Measurements from ENCODE around the gene CMYA5. TPM values are rescaled to one million over a fixed set of nuclear protein-coding genes. Genes with fewer than 3 reads are reported as not detected.

The CMYA5 gene
- total and polyA plus RNA-seq, 9 of the 15 experiments (the other 6 are each of a cell fraction or from before 2014, with no cell fraction given): 0.18 to 1.1 (median 0.32) TPM

DNA sequence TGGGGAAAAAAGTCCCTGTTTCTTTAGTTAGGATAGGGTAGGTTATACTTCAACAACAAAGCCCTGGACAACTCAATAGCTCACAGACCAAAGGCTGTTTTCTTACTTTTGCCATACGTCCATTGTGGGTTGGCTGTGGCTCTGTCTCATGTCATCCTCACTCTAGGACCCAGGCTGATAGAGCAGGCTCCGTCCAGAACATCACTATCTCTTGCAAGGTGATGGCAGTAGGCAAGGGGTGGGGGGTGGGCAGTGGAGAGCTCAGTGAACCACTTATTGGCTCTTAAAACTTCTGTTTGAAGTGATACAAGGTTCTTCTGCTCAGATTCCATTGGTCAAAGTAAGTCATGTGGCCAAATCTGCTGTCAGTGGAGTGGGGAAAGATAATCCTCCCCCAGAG lies 126.4 kb downstream of the CMYA5 start (continued):
- TF ChIP-seq, protein P1, sequence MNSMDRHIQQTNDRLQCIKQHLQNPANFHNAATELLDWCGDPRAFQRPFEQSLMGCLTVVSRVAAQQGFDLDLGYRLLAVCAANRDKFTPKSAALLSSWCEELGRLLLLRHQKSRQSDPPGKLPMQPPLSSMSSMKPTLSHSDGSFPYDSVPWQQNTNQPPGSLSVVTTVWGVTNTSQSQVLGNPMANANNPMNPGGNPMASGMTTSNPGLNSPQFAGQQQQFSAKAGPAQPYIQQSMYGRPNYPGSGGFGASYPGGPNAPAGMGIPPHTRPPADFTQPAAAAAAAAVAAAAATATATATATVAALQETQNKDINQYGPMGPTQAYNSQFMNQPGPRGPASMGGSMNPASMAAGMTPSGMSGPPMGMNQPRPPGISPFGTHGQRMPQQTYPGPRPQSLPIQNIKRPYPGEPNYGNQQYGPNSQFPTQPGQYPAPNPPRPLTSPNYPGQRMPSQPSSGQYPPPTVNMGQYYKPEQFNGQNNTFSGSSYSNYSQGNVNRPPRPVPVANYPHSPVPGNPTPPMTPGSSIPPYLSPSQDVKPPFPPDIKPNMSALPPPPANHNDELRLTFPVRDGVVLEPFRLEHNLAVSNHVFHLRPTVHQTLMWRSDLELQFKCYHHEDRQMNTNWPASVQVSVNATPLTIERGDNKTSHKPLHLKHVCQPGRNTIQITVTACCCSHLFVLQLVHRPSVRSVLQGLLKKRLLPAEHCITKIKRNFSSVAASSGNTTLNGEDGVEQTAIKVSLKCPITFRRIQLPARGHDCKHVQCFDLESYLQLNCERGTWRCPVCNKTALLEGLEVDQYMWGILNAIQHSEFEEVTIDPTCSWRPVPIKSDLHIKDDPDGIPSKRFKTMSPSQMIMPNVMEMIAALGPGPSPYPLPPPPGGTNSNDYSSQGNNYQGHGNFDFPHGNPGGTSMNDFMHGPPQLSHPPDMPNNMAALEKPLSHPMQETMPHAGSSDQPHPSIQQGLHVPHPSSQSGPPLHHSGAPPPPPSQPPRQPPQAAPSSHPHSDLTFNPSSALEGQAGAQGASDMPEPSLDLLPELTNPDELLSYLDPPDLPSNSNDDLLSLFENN (IDR thresholded peaks at IDR 0.05; ENCODE audit: low read depth in 2 of 2, low read length in 2 of 2): no peak
- TF ChIP-seq CBFA2T3 (IDR thresholded peaks at IDR 0.05) (peak; percentile 35; the same call in 1 of the 2 replicates), ZNF75A (CRISPR knock-in tag; IDR thresholded peaks at IDR 0.05) (no peak), NR2F6 (CRISPR knock-in tag; IDR thresholded peaks at IDR 0.05) (no peak), ZNF165 (CRISPR knock-in tag; IDR thresholded peaks at IDR 0.05; ENCODE audit: borderline replicate concordance) (no peak), BRD4 (IDR thresholded peaks at IDR 0.05) (no peak), SAP30 (IDR thresholded peaks at IDR 0.05; ENCODE audit: borderline replicate concordance, insufficient read depth, low read depth, low read length, poor library complexity, severe bottlenecking) (no peak), MAFK (IDR thresholded peaks at IDR 0.05; ENCODE audit: low read length) (no peak)
- TF ChIP-seq, protein P2, sequence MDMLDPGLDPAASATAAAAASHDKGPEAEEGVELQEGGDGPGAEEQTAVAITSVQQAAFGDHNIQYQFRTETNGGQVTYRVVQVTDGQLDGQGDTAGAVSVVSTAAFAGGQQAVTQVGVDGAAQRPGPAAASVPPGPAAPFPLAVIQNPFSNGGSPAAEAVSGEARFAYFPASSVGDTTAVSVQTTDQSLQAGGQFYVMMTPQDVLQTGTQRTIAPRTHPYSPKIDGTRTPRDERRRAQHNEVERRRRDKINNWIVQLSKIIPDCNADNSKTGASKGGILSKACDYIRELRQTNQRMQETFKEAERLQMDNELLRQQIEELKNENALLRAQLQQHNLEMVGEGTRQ (CRISPR knock-in tag; IDR thresholded peaks at IDR 0.05): peak; percentile 47; the same call in 1 of the 2 replicates

Measured in K562 (cell line).